H9 (cell line): ENCODE results near the gene KIAA0825. TPM values are rescaled to one million over a fixed set of nuclear protein-coding genes. Genes with fewer than 3 reads are reported as not detected.

Experiments used
- DNase-seq: peaks from one replicate; pipeline ENCODE4 v3.0.0-alpha.2; 2017
- H2AFZ ChIP-seq: one replicate; pipeline ENCODE4 v1.6.1; 2013; ENCODE audit warnings: mild to moderate bottlenecking, low read length, control low read depth, moderate library complexity
- H2AK5ac ChIP-seq: 2 replicates; pipeline ENCODE4 v1.6.1; 2013; ENCODE audit warnings: low read length, control low read depth, mixed read lengths; ENCODE audit not compliant: insufficient read length
- H2BK120ac ChIP-seq: one replicate; pipeline ENCODE4 v1.6.1; 2013; ENCODE audit warnings: low read depth, mild to moderate bottlenecking, low read length, control low read depth, inconsistent platforms; ENCODE audit not compliant: poor library complexity, severe bottlenecking
- H2BK12ac ChIP-seq: 2 replicates; pipeline ENCODE4 v1.6.1; 2013; ENCODE audit warnings: low read length, control low read depth, mixed read lengths, low read depth; ENCODE audit not compliant: insufficient read length
- H2BK15ac ChIP-seq: 2 replicates; pipeline ENCODE4 v1.6.1; 2013; ENCODE audit warnings: low read depth, low read length, control low read depth
- H2BK20ac ChIP-seq: one replicate; pipeline ENCODE4 v1.6.1; 2013; ENCODE audit warnings: low read depth, mild to moderate bottlenecking, low read length, control low read depth, inconsistent platforms; ENCODE audit not compliant: poor library complexity, severe bottlenecking
- H2BK5ac ChIP-seq: 2 replicates; pipeline ENCODE4 v1.6.1; 2013; ENCODE audit warnings: low read length, control low read depth, mixed read lengths; ENCODE audit not compliant: insufficient read length
- H3K14ac ChIP-seq: 2 replicates; pipeline ENCODE4 v1.6.1; 2013; ENCODE audit warnings: low read length, control low read depth; ENCODE audit not compliant: insufficient read depth
- H3K18ac ChIP-seq: 2 replicates; pipeline ENCODE4 v1.6.1; 2013; ENCODE audit warnings: low read depth, mild to moderate bottlenecking, mixed read lengths, low read length, control low read depth; ENCODE audit not compliant: insufficient read length
- H3K23ac ChIP-seq: 2 replicates; pipeline ENCODE4 v1.6.1; 2013; ENCODE audit warnings: low read length, control low read depth, mixed read lengths, low read depth; ENCODE audit not compliant: insufficient read length
- H3K23me2 ChIP-seq: 2 replicates; pipeline ENCODE4 v1.6.1; 2013; ENCODE audit warnings: low read depth, mild to moderate bottlenecking, mixed read lengths, low read length, control low read depth; ENCODE audit not compliant: insufficient read length, poor library complexity, severe bottlenecking
- H3K27ac ChIP-seq: 2 replicates; pipeline ENCODE4 v1.5.1; 2013; ENCODE audit warnings: low read length, control low read depth, mixed read lengths, low read depth; ENCODE audit not compliant: insufficient read length
- H3K27me3 ChIP-seq: 2 replicates; pipeline ENCODE4 v1.6.1; 2013; ENCODE audit warnings: low read length, control low read depth, inconsistent platforms; ENCODE audit not compliant: insufficient read depth
- H3K4ac ChIP-seq: 2 replicates; pipeline ENCODE4 v1.6.1; 2013; ENCODE audit warnings: low read depth, mild to moderate bottlenecking, control low read depth, inconsistent platforms, low read length, moderate library complexity
- H3K4me1 ChIP-seq: 2 replicates; pipeline ENCODE4 v1.6.1; 2013; ENCODE audit warnings: low read length, control low read depth, inconsistent platforms; ENCODE audit not compliant: insufficient read depth
- H3K4me2 ChIP-seq: 2 replicates; pipeline ENCODE4 v1.6.1; 2013; ENCODE audit warnings: low read length, control low read depth, mixed read lengths; ENCODE audit not compliant: insufficient read length, insufficient read depth
- H3K56ac ChIP-seq: 2 replicates; pipeline ENCODE4 v1.6.1; 2013; ENCODE audit warnings: low read depth, mild to moderate bottlenecking, mixed read lengths, low read length, control low read depth; ENCODE audit not compliant: insufficient read length
- H3K79me1 ChIP-seq: 2 replicates; pipeline ENCODE4 v1.6.1; 2013; ENCODE audit warnings: low read depth, mild to moderate bottlenecking, moderate library complexity, low read length, control low read depth, inconsistent platforms; ENCODE audit not compliant: insufficient read depth, poor library complexity, severe bottlenecking
- H3K79me2 ChIP-seq: 2 replicates; pipeline ENCODE4 v1.6.1; 2013; ENCODE audit warnings: low read length, control low read depth, inconsistent platforms; ENCODE audit not compliant: insufficient read depth
- H3K9ac ChIP-seq: 2 replicates; pipeline ENCODE4 v1.6.1; 2013; ENCODE audit warnings: low read length, control low read depth, mixed read lengths; ENCODE audit not compliant: insufficient read length; ENCODE audit errors: extremely low read depth
- H3K9me3 ChIP-seq: one replicate; pipeline ENCODE4 v1.6.1; 2013; ENCODE audit warnings: low read depth, low read length, inconsistent platforms; ENCODE audit not compliant: control insufficient read depth
- H3T11ph ChIP-seq: one replicate; pipeline ENCODE4 v1.6.1; 2013; ENCODE audit warnings: mild to moderate bottlenecking, low read length, control low read depth, inconsistent platforms
- H4K20me1 ChIP-seq: one replicate; pipeline ENCODE4 v1.6.1; 2013; ENCODE audit not compliant: control insufficient read depth, insufficient read length, insufficient read depth
- H4K5ac ChIP-seq: 2 replicates; pipeline ENCODE4 v1.6.1; 2013; ENCODE audit warnings: low read depth, mild to moderate bottlenecking, mixed read lengths, low read length, control low read depth; ENCODE audit not compliant: insufficient read length
- H4K8ac ChIP-seq: replicated peaks from 2 replicates; pipeline ENCODE4 v1.6.1; 2013; ENCODE audit warnings: low read length, control low read depth, mixed read lengths, low read depth; ENCODE audit not compliant: insufficient read length
- H4K91ac ChIP-seq: 2 replicates; pipeline ENCODE4 v1.6.1; 2013; ENCODE audit warnings: low read depth, mild to moderate bottlenecking, moderate library complexity, mixed read lengths, low read length, control low read depth; ENCODE audit not compliant: insufficient read length
- H3K27ac Mint-ChIP-seq, 3 experiments: 2 replicates in 2 of 3; 3 replicates in 1 of 3; pipeline ENCODE4 v1.8.0; 2020 to 2021; ENCODE audit warnings: mixed read lengths in 3 of 3, mild to moderate bottlenecking in 1 of 3, moderate library complexity in 1 of 3
- H3K27me3 Mint-ChIP-seq: 2 replicates; pipeline ENCODE4 v1.8.0; 2021; ENCODE audit warnings: low read depth, mild to moderate bottlenecking, moderate library complexity, mixed read lengths
- H3K36me3 Mint-ChIP-seq, 3 experiments: 2 replicates in 2 of 3; 3 replicates in 1 of 3; pipeline ENCODE4 v1.8.0; 2020 to 2021; ENCODE audit warnings: low read depth in 3 of 3, mixed read lengths in 3 of 3; ENCODE audit not compliant: insufficient read depth in 1 of 3
- H3K4me1 Mint-ChIP-seq, 2 experiments: 2 replicates each; pipeline ENCODE4 v1.8.0; 2020; ENCODE audit warnings: mixed read lengths in 2 of 2
- H3K4me3 Mint-ChIP-seq, 2 experiments: 2 replicates in 1 of 2; 3 replicates in 1 of 2; pipeline ENCODE4 v1.8.0; 2020 to 2021; ENCODE audit warnings: mild to moderate bottlenecking in 2 of 2, mixed read lengths in 2 of 2, moderate library complexity in 1 of 2
- H3K9me3 Mint-ChIP-seq, 2 experiments: 2 replicates in 1 of 2; 3 replicates in 1 of 2; pipeline ENCODE4 v1.8.0; 2020; ENCODE audit warnings: mild to moderate bottlenecking in 2 of 2, mixed read lengths in 2 of 2, moderate library complexity in 1 of 2
- WGBS: extraction: QIAGEN DNeasy Blood & Tissue Kit; methylation state at CpG from one replicate; pipeline ENCODE4 v1.1.7; 2013; ENCODE audit warnings: missing lambda C conversion rate, low lambda C conversion rate, mixed read lengths; ENCODE audit not compliant: insufficient read length; ENCODE audit errors: extremely low coverage; 5-methylcytosine and 5-hydroxymethylcytosine counted together
- total RNA-seq: library from RNA; stranded (reverse); gene quantifications from 2 replicates; pipeline ENCODE4 v1.2.1, GENCODE V29; 2021
- TF ChIP-seq, protein P1 (sequence below): fragments of 200-600 bp; sonication (generic); conservative IDR thresholded peaks from 3 replicates; pipeline ENCODE4 v1.8.0; 2021; ENCODE audit warnings: antibody characterized with exemption, mild to moderate bottlenecking

KIAA0825 gene
- total RNA-seq, 1 experiment from 2014 or later: 1.8 TPM

DNA sequence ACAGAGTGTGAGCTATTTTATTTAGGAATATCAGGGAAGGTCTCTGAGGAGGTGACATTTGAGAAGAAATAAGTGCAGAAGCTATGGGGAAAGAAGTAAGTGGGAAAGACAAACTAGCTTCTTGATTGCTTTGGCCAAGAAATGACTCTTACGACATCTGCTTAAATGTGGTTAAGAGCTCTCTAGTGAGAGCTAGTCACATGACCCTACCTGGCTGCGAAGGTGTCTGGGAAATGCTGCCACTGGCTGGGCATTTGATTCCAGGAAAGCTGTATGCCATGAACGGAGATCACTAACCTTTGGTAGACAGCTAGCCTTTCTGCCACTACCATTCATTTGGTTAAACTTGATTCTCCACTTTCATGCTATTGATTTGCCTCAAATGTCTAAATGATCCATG, 80.1 kb downstream of the KIAA0825 start:
- H3T11ph ChIP-seq: no peak overlapping the region
- no peak overlapping the region for H4K5ac ChIP-seq
- no peak overlapping the region for H3K9ac ChIP-seq
- H2BK20ac ChIP-seq: no peak overlapping the region
- no peaks in the 10 kb centered on the region for H3K27me3 ChIP-seq
- H3K9me3 ChIP-seq: peaks cover 19% of the 10 kb centered on the region
- H2BK12ac ChIP-seq: no peak overlapping the region
- H3K56ac ChIP-seq: no peak overlapping the region
- no peaks in the 10 kb centered on the region for H3K23me2 ChIP-seq
- Mint-ChIP-seq H3K36me3 (peaks cover 31 to 53% (median 37%) of the 10 kb centered on the region in 3 experiments), H3K4me3 (no peak overlapping the region), H3K27me3 (no peaks in the 10 kb centered on the region; the same call in 1 of the 2 replicates), H3K4me1 (no peaks in the 10 kb centered on the region), H3K9me3 (peaks cover 45 to 53% of the 10 kb centered on the region in 2 experiments), H3K27ac (no peak overlapping the region)
- no peak overlapping the region for H2AFZ ChIP-seq
- no peaks in the 10 kb centered on the region for H3K79me1 ChIP-seq
- H3K4me2 ChIP-seq: no peak overlapping the region
- no peak overlapping the region for H3K14ac ChIP-seq
- H3K4ac ChIP-seq: no peak overlapping the region
- DNase-seq: no peak
- no peak overlapping the region for H3K18ac ChIP-seq
- H3K27ac ChIP-seq: no peak overlapping the region
- H2BK5ac ChIP-seq: no peak overlapping the region
- H4K8ac ChIP-seq: no peak overlapping the region
- H4K20me1 ChIP-seq: no peaks in the 10 kb centered on the region
- WGBS: no CpG with 5 or more reads among the region's 3 CpGs
- no peak overlapping the region for H2BK15ac ChIP-seq
- no peaks in the 10 kb centered on the region for H3K4me1 ChIP-seq
- no peak overlapping the region for H4K91ac ChIP-seq
- no peak overlapping the region for H2BK120ac ChIP-seq
- no peak overlapping the region for H2AK5ac ChIP-seq
- TF ChIP-seq, protein P1, sequence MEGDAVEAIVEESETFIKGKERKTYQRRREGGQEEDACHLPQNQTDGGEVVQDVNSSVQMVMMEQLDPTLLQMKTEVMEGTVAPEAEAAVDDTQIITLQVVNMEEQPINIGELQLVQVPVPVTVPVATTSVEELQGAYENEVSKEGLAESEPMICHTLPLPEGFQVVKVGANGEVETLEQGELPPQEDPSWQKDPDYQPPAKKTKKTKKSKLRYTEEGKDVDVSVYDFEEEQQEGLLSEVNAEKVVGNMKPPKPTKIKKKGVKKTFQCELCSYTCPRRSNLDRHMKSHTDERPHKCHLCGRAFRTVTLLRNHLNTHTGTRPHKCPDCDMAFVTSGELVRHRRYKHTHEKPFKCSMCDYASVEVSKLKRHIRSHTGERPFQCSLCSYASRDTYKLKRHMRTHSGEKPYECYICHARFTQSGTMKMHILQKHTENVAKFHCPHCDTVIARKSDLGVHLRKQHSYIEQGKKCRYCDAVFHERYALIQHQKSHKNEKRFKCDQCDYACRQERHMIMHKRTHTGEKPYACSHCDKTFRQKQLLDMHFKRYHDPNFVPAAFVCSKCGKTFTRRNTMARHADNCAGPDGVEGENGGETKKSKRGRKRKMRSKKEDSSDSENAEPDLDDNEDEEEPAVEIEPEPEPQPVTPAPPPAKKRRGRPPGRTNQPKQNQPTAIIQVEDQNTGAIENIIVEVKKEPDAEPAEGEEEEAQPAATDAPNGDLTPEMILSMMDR: no peak
- no peak overlapping the region for H3K23ac ChIP-seq
- H3K79me2 ChIP-seq: no peaks in the 10 kb centered on the region
